ENCODE results near the gene UBR3.
A peak's percentile ranks its signal among the peaks of the same experiment; 100 is the strongest.
"Not testable (repeated sequence)": the region's sequence is repeated elsewhere in the genome, so short reads cannot be mapped to it uniquely, and the experiment has no call there.

Gene UBR3

DNA sequence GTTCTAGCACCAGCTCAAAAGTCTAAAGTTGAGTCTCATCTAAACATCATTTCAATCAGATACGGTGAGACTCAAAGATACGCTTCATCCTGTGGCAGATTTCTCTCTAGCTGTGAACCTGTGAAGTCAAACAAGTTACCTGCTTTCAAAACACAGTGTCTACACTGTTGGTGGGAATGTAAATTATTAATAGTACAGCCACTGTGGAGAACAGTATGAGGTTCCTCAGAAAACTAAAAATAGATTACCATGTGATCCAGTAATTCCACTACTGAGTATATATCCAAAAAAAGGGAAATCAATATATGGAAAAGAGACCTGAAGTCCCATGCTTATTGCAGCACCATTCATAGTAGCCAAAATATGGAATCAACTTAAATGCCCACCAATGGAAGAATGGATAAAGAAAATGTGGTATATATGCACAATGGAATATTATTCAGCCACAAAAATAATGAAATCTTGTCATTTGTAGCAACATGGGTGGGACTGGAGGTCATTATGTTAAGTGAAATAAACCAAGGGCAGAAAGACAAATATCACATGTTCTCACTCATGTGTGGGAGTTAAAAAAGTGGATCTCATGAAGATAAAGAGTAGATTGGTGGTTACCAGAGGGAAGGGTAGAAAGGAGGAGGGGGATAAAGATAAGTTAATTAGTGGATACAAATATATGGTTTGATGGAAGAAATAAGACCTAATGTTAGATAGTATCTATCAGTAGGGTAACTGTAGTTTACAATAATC is 11.7 kb downstream of the UBR3 start:
- Mint-ChIP-seq H3K27me3 (no peaks in the 10 kb centered on the region), H3K27ac (peak overlapping the region; percentile 10 to 26), H3K4me3 (no peak overlapping the region), H3K36me3 (ENCODE audit: insufficient read depth) (peaks cover 3% of the 10 kb centered on the region), H3K4me1 (ENCODE audit: low read depth in 2 of 2) (peaks cover 35 to 48% of the 10 kb centered on the region in 2 donors), H3K9me3 (no peaks in the 10 kb centered on the region)
- ATAC-seq (replicated peaks) (no peak), DNase-seq (no peak)

DNA sequence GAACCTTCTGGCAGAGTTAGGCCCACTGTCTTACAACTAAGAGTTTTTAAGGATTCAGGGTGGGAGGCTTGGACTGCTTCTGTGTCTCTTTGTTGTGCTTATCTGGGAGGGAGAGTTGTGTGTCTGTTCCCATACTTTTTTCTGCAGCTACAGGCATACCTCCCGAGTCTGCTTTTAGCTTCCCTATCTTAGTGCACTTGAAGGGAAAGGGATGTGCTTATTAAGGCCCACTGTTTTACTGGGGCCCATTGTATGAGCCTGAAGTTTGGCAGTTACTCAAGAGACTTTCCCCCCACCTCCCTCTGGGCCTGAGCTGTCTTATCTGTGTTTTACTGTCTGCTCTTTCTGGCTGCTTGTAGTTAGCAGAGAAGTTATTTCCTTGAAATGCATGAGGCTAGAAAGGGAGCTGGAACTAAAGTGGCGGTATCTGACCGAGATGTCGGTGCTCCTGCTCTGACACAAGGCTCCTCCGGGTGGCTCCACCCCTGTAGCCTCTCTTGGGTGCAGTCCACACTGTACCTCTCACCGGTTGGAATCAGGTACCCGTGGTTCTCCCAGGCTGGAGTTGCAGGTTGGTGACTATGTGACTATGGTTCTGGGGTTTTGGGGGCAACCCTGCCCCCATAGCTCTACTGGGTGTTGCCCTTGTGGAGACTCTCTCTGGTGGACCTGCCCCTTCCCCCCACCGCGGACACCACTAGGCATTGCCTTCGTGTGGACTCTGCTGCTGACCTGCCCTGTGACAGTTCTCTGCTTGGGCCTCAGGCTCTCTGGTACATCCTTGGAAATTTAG is 12.9 kb downstream of the UBR3 start:
- Mint-ChIP-seq H3K36me3 (ENCODE audit: insufficient read depth) (peaks cover 3% of the 10 kb centered on the region), H3K4me3 (no peak overlapping the region), H3K27me3 (no peaks in the 10 kb centered on the region), H3K4me1 (ENCODE audit: low read depth in 2 of 2) (peaks cover 39 to 53% of the 10 kb centered on the region in 2 donors), H3K27ac (peak overlapping the region in 1 of 2 donors; percentile 26), H3K9me3 (no peaks in the 10 kb centered on the region)
- DNase-seq = no peak
- no peak for ATAC-seq (replicated peaks)

DNA sequence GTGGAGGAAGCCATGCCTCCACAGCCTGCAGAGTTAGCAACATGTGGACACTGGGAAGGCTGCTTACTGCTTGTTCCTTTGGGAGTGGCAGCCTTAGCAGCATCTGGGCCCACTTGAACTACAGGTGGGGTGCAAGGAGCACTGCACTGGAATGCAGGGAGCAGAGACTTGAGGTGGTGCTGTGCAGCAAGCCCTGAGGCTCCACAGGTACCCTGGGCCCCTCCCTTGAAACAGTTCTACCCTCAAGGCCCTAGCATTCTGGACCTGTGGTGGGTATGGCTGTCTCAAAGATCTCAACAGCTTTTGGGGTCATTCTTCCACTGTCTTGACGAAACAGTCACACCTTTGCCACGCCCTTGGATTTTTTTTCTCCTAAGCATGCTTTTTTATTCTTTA is 13.5 kb downstream of the UBR3 start:
- H3K27me3 Mint-ChIP-seq = no peaks in the 10 kb centered on the region
- no peak overlapping the region for H3K4me3 Mint-ChIP-seq
- peak overlapping the region in 1 of 2 donors; percentile 26 for H3K27ac Mint-ChIP-seq
- H3K4me1 Mint-ChIP-seq (ENCODE audit: low read depth in 2 of 2) = peaks cover 38 to 56% of the 10 kb centered on the region in 2 donors
- H3K36me3 Mint-ChIP-seq (ENCODE audit: insufficient read depth) = peaks cover 3% of the 10 kb centered on the region
- H3K9me3 Mint-ChIP-seq = no peaks in the 10 kb centered on the region
- DNase-seq (no peak), ATAC-seq (replicated peaks) (no peak)

DNA sequence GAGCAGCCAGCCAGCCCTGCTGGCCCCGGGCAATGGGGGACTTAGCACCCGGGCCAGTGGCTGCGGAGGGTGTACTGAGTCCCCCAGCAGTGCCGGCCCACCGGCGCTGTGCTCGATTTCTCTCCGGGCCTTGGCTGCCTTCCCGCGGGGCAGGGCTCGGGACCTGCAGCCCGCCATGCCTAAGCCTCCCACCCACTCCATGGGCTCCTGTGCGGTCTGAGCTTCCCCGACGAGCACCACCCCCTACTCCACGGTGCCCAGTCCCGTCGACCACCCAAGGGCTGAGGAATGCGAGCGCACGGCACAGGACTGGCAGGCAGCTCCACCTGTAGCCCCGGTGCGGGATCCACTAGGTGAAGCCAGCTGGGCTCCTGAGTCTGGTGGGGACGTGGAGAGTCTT is 14.4 kb downstream of the UBR3 start:
- H3K4me3 Mint-ChIP-seq; DNase-seq; H3K27me3 Mint-ChIP-seq; H3K9me3 Mint-ChIP-seq; ATAC-seq (replicated peaks); H3K27ac Mint-ChIP-seq; H3K36me3 Mint-ChIP-seq (ENCODE audit: insufficient read depth): not testable (repeated sequence)
- peaks cover 42 to 61% of the 10 kb centered on the region in 2 donors for H3K4me1 Mint-ChIP-seq (ENCODE audit: low read depth in 2 of 2)

DNA sequence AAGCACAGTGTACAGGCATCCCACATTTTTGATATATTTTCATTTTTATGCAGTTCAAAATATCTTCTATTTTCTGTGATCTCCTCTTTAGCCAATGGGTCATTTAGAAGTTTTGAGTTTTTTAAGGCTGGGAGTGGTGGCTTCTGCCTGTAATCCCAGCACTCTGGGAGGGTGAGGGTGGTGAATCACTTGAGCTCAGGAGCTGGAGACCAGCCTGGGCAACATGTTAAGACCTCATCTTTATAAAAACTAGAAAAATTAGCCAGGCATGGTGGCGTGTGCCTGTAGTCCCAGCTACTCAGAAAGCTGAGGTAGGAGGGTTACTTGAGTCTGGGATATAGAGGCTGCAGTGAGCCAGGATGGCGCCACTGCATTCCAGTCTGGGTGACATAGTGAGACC is 17.8 kb downstream of the UBR3 start:
- no peak overlapping the region for H3K4me3 Mint-ChIP-seq
- H3K27ac Mint-ChIP-seq = peak overlapping the region in 1 of 2 donors; percentile 58
- peaks cover 40 to 56% of the 10 kb centered on the region in 2 donors for H3K4me1 Mint-ChIP-seq (ENCODE audit: low read depth in 2 of 2)
- ATAC-seq (replicated peaks) (no peak), DNase-seq (no peak)
- H3K9me3 Mint-ChIP-seq = no peaks in the 10 kb centered on the region
- H3K27me3 Mint-ChIP-seq = no peaks in the 10 kb centered on the region
- H3K36me3 Mint-ChIP-seq (ENCODE audit: insufficient read depth) = peaks cover 6% of the 10 kb centered on the region

DNA sequence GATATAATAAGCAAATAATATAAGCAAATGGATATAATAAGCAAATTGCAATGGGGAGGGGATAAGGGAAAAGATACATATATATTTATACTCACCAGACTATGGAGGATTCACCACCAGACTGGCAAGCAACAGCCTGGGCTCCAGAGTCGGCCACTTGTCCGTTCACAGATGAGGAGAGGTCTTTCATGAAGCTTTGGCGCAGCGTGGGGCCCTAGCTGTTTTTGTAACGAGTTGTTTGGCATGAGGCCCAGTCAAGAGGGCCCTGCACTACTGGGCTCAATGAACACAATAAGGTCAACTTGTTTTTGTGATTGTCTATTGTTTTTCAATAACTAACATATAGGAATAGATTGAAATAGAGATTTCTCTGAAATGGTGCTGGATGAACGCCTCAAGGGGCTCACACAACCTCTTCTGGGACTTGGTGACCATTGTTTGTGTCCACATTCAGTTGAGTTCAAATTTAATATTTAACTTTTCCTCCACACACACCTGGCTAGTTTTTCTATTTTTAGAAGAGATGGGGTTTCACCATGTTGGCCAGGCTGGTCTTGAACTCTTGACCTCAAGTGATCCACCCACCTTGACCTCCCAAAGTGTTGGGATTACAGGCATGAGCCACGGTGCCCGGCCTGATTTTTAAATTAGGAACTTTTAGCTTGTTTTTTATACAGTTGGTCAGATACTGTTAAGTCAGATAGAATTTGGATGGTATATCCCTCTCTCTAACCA is 21.9 kb downstream of the UBR3 start:
- not testable (repeated sequence) for H3K4me3 Mint-ChIP-seq; ATAC-seq (replicated peaks); H3K36me3 Mint-ChIP-seq (ENCODE audit: insufficient read depth); H3K27me3 Mint-ChIP-seq; DNase-seq; H3K27ac Mint-ChIP-seq; H3K9me3 Mint-ChIP-seq
- peaks cover 25 to 55% of the 10 kb centered on the region in 2 donors for H3K4me1 Mint-ChIP-seq (ENCODE audit: low read depth in 2 of 2)

DNA sequence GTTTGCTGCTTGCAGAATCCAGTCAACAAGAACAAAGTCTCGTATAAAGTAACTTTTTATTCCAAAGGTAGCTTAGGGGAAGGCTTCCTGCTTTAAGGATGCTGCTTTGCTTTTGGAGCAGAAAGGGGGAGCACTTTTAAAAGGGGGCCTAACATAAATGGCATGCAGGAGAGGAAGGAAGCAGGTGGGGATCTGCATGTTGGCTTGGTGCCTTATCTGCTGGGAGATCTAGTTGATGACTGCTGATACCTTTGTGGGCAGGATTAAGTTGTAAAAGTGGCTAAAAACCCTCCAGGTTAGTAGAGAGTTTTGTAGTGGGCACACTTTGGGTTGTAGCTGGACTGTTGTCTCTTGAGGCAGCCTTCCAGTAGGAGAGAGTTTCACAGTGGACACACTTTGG is 22.5 kb downstream of the UBR3 start:
- Mint-ChIP-seq H3K9me3 (no peaks in the 10 kb centered on the region), H3K27ac (no peak overlapping the region), H3K4me3 (no peak overlapping the region), H3K36me3 (ENCODE audit: insufficient read depth) (peaks cover 3% of the 10 kb centered on the region), H3K27me3 (no peaks in the 10 kb centered on the region), H3K4me1 (ENCODE audit: low read depth in 2 of 2) (peaks cover 20 to 49% of the 10 kb centered on the region in 2 donors)
- DNase-seq = no peak
- ATAC-seq (replicated peaks) = no peak

DNA sequence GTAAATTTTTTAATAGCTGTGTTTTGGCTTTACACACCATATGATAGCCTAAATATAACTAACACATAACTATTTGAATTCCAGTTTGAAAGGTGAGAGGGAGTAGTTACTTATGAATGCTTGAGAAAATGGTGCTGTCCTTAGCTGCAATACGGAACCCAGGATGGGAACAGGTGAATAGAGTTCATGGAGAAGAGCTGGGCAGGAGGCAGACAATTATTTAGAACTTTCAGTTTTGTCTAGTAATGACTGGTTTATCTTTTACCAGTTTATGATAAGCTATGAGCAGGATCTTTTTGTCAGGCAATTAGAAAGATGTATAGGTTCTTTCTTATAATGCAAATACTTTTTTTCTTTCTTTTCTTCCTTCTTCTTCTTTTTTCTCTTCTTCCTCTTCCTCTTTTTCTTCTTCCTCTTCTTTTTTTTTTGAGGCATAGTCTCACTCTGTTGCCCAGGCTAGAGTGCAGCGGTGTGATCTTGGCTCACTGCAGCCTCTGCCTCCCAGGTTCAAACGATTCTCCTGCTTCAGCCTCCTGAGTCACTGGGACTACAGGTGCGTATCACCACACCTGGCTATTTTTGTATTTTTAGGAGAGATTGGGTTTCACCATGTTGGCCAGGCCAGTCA is 25.9 kb downstream of the UBR3 start:
- peaks cover 3% of the 10 kb centered on the region for H3K36me3 Mint-ChIP-seq (ENCODE audit: insufficient read depth)
- H3K27ac Mint-ChIP-seq = peak overlapping the region in 1 of 2 donors; percentile 17
- H3K9me3 Mint-ChIP-seq = no peaks in the 10 kb centered on the region
- peaks cover 8 to 24% of the 10 kb centered on the region in 2 donors for H3K4me1 Mint-ChIP-seq (ENCODE audit: low read depth in 2 of 2)
- ATAC-seq (replicated peaks) = no peak
- H3K4me3 Mint-ChIP-seq = no peak overlapping the region
- no peaks in the 10 kb centered on the region for H3K27me3 Mint-ChIP-seq
- no peak for DNase-seq

DNA sequence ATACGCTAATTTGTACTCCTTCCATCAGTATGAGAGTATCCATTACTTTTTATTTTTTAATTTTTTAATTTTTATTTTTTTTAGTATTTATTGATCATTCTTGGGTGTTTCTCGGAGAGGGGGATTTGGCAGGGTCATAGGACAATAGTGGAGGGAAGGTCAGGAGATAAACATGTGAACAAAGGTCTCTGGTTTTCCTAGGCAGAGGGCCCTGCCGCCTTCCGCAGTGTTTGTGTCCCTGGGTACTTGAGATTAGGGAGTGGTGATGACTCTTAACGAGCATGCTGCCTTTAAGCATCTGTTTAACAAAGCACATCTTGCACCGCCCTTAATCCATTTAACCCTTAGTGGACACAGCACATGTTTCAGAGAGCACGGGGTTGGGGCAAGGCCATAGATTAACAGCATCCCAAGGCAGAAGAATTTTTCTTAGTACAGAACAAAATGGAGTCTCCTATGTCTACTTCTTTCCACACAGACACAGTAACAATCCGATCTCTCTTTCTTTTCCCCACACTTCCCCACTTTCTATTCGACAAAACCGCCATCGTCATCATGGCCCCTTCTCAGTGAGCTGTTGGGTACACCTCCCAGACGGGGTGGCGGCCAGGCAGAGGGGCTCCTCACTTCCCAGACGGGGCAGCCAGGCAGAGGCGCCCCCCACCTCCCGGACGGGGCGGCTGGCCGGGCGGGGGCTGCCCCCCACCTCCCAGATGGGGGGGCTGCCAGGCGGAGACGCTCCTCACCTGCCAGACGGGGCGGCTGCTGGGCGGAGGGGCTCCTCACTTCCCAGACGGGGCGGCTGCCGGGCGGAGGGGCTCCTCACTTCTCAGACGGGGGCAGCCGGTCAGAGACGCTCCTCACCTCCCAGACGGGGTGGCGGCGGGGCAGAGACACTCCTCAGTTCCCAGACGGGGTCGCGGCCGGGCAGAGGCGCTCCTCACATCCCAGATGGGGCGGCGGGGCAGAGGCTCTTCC is 28.3 kb downstream of the UBR3 start:
- not testable (repeated sequence) for H3K27ac Mint-ChIP-seq; H3K27me3 Mint-ChIP-seq; H3K4me3 Mint-ChIP-seq; H3K36me3 Mint-ChIP-seq (ENCODE audit: insufficient read depth); DNase-seq; H3K9me3 Mint-ChIP-seq; ATAC-seq (replicated peaks)
- peaks cover 7 to 22% of the 10 kb centered on the region in 2 donors for H3K4me1 Mint-ChIP-seq (ENCODE audit: low read depth in 2 of 2)

DNA sequence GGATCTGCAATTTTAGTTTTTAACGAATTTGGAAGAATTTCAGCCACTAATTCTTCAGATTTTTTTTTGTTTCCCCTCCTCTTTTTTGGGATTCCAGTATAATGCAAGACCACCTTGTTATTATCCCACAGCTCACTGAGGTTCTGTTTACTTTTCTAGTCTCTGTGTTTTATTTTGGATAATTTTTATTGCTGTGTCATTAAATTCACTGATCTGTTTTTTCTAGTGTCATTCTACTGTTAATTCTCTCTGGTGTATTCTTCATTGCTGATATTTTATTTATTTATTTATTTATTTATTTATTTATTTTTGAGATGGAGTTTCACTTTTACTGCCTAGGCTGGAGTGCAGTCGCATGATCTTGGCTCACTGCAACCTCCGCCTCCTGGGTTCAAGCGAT is 32.2 kb downstream of the UBR3 start:
- no peaks in the 10 kb centered on the region for H3K27me3 Mint-ChIP-seq
- H3K36me3 Mint-ChIP-seq (ENCODE audit: insufficient read depth) = no peaks in the 10 kb centered on the region
- no peak overlapping the region for H3K27ac Mint-ChIP-seq
- no peak overlapping the region for H3K4me3 Mint-ChIP-seq
- DNase-seq = no peak
- ATAC-seq (replicated peaks) = no peak
- peaks cover 12 to 26% of the 10 kb centered on the region in 2 donors for H3K4me1 Mint-ChIP-seq (ENCODE audit: low read depth in 2 of 2)
- no peaks in the 10 kb centered on the region for H3K9me3 Mint-ChIP-seq

DNA sequence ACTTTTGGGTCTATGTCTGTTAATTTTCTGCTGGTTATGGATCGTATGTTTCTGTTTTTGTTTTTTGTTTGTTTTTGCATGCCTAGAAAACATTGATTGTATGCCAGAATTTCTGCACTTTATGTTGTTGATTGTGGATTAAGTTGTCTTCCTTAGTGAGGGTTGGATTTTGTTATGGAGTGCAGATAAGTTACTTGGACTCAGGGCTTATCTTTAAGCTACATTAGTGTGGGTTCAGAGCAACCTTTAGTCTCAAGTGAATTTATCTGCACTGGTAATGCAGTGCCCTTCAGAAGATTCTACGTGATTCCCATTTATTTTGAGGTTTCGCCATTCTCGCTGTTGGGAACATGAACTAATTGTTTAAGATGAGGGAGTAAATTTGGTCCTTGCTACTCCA is 32.9 kb downstream of the UBR3 start:
- no peaks in the 10 kb centered on the region for H3K9me3 Mint-ChIP-seq
- ATAC-seq (replicated peaks) = no peak
- peaks cover 3% of the 10 kb centered on the region for H3K36me3 Mint-ChIP-seq (ENCODE audit: insufficient read depth)
- no peak overlapping the region for H3K4me3 Mint-ChIP-seq
- no peak overlapping the region for H3K27ac Mint-ChIP-seq
- H3K4me1 Mint-ChIP-seq (ENCODE audit: low read depth in 2 of 2) = peaks cover 12 to 26% of the 10 kb centered on the region in 2 donors
- DNase-seq = no peak
- no peaks in the 10 kb centered on the region for H3K27me3 Mint-ChIP-seq

DNA sequence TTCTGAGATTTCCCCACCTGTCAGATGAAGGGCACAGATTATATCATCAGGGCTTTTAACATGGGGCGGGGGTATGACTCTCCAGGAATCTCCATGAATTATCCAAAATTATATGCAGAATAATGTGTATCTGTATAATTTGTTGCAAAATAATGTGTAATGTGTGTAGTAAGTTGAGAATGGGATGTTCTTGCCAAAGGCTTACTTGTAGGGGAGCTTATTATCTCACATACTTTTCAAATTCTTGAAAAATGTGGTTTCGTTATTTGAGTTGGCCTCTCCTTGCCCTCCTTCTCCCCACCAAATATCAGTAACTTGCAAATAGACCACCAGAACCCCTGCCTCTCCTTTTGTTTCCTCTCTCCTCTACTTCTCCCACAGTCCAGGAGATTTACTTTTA is 35.6 kb downstream of the UBR3 start:
- ATAC-seq (replicated peaks) = no peak
- Mint-ChIP-seq H3K9me3 (no peaks in the 10 kb centered on the region), H3K4me3 (no peak overlapping the region), H3K27me3 (no peaks in the 10 kb centered on the region), H3K27ac (no peak overlapping the region), H3K4me1 (ENCODE audit: low read depth in 2 of 2) (peaks cover 15 to 38% of the 10 kb centered on the region in 2 donors), H3K36me3 (ENCODE audit: insufficient read depth) (peaks cover 3% of the 10 kb centered on the region)
- no peak for DNase-seq

All from effector memory CD8-positive, alpha-beta T cell (primary cell).